ENCODE results near the gene SCAPER.

Gene SCAPER

GRCh38 chr15:76345880-76346668 lies 559.1 kb downstream of the SCAPER start (continued):
- peak; percentile 45; the same call in 1 of the 2 replicates for TF ChIP-seq TSHZ1 (tag by site-specific recombination; IDR thresholded peaks at IDR 0.05; ENCODE audit: borderline replicate concordance)
- no peak for TF ChIP-seq ZNF24 (tag by site-specific recombination; IDR thresholded peaks at IDR 0.05)
- TF ChIP-seq ZSCAN30 (tag by site-specific recombination; IDR thresholded peaks at IDR 0.05): no peak
- 0 out of 2 replicates have a peak, but pooled peaks have one; percentile 13 for TF ChIP-seq ZNF501 (tag by site-specific recombination; IDR thresholded peaks at IDR 0.05)
- TF ChIP-seq PRDM6 (tag by site-specific recombination; IDR thresholded peaks at IDR 0.05): no peak
- no peak for TF ChIP-seq MYNN (tag by site-specific recombination; IDR thresholded peaks at IDR 0.05; ENCODE audit: borderline replicate concordance)
- no peak for TF ChIP-seq ZNF416 (tag by site-specific recombination; IDR thresholded peaks at IDR 0.05)
- TF ChIP-seq ZBTB48 (tag by site-specific recombination; IDR thresholded peaks at IDR 0.05): peak; percentile 87
- peak; percentile 83 for TF ChIP-seq SP3 (tag by site-specific recombination; IDR thresholded peaks at IDR 0.05)
- TF ChIP-seq ZNF610 (tag by site-specific recombination; IDR thresholded peaks at IDR 0.05; ENCODE audit: borderline replicate concordance): 0 out of 2 replicates have a peak, but pooled peaks have one; percentile 78
- no peak for TF ChIP-seq ZNF214 (tag by site-specific recombination; IDR thresholded peaks at IDR 0.05; ENCODE audit: borderline replicate concordance)
- no peak for TF ChIP-seq ZNF596 (tag by site-specific recombination; IDR thresholded peaks at IDR 0.05)
- peak; percentile 33; the same call in 1 of the 2 replicates for TF ChIP-seq CTCF (tag by site-specific recombination; IDR thresholded peaks at IDR 0.05)
- TF ChIP-seq ZNF768 (tag by site-specific recombination; IDR thresholded peaks at IDR 0.05): no peak
- TF ChIP-seq ZNF335 (tag by site-specific recombination; conservative IDR thresholded peaks at IDR 0.05): peak; percentile 60
- no peak for TF ChIP-seq ZNF776 (tag by site-specific recombination; IDR thresholded peaks at IDR 0.05; ENCODE audit: borderline replicate concordance)
- TF ChIP-seq OVOL3 (tag by site-specific recombination; IDR thresholded peaks at IDR 0.05): no peak
- no peak for TF ChIP-seq ZNF202 (tag by site-specific recombination; IDR thresholded peaks at IDR 0.05; ENCODE audit: borderline replicate concordance)
- TF ChIP-seq ZNF518A (tag by site-specific recombination; conservative IDR thresholded peaks at IDR 0.05; ENCODE audit: low read depth): no peak
- peak; percentile 44; the same call in 1 of the 2 replicates for TF ChIP-seq ZNF366 (tag by site-specific recombination; conservative IDR thresholded peaks at IDR 0.05)
- TF ChIP-seq ZNF274 (IDR thresholded peaks at IDR 0.05; ENCODE audit: low read length): no peak
- TF ChIP-seq ZNF274 (tag by site-specific recombination; IDR thresholded peaks at IDR 0.05; ENCODE audit: borderline replicate concordance): no peak
- no peak for TF ChIP-seq ZNF280D (tag by site-specific recombination; IDR thresholded peaks at IDR 0.05)
- peak; percentile 30; the same call in 1 of the 2 replicates for TF ChIP-seq IKZF3 (tag by site-specific recombination; IDR thresholded peaks at IDR 0.05)

All from HEK293 (cell line).